ENCODE data around the gene STMP1.
"Not testable (repeated sequence)": the region's sequence is repeated elsewhere in the genome, so short reads cannot be mapped to it uniquely, and the experiment has no call there.

STMP1 gene

GRCh38 chr7:135684136-135684535 is 21.8 kb downstream of the STMP1 start:
- TF ChIP-seq FOXP2 (optimal IDR thresholded peaks at IDR 0.05; ENCODE audit: control extremely low read depth, extremely low read length, insufficient read depth), result no peak
- TF ChIP-seq POLR2AphosphoS5 (IDR thresholded peaks at IDR 0.05; ENCODE audit: borderline replicate concordance, low read depth, low read length), result no peak
- Histone ChIP-seq H3K36me3 (ENCODE audit: insufficient read depth, low read length) (peaks cover 9% of the 10 kb centered on the region), H3K27ac (no peak overlapping the region), H3K9me3 (ENCODE audit: low read depth, low read length) (no peaks in the 10 kb centered on the region), H3K4me3 (no peak overlapping the region), H3K9ac (ENCODE audit: insufficient read length) (no peak overlapping the region)
- DNase-seq (ENCODE audit: low read depth, low spot score), result no peak

- DNase-seq (ENCODE audit: low read depth, low spot score), result no peak
- Histone ChIP-seq H3K27ac (no peak overlapping the region), H3K4me3 (no peak overlapping the region), H3K9ac (ENCODE audit: insufficient read length) (no peak overlapping the region), H3K36me3 (ENCODE audit: insufficient read depth, low read length) (peaks cover 3% of the 10 kb centered on the region), H3K9me3 (ENCODE audit: low read depth, low read length) (no peaks in the 10 kb centered on the region)
- TF ChIP-seq EZH2 (IDR thresholded peaks at IDR 0.05), result no peak
- no peak for TF ChIP-seq POLR2AphosphoS5 (IDR thresholded peaks at IDR 0.05; ENCODE audit: borderline replicate concordance, low read depth, low read length)
- TF ChIP-seq FOXP2 (optimal IDR thresholded peaks at IDR 0.05; ENCODE audit: control extremely low read depth, extremely low read length, insufficient read depth), result no peak
Measured at GRCh38 chr7:135684699-135685098, 22.4 kb downstream of the STMP1 start.

GRCh38 chr7:135685306-135686084 is 23.2 kb downstream of the STMP1 start:
- H3K27ac ChIP-seq, result no peak overlapping the region

GRCh38 chr7:135687466-135687865 is 25.2 kb downstream of the STMP1 start:
- Histone ChIP-seq H3K36me3 (ENCODE audit: insufficient read depth, low read length) (peaks cover 4% of the 10 kb centered on the region; the same call in 1 of the 2 replicates), H3K9me3 (ENCODE audit: low read depth, low read length) (no peaks in the 10 kb centered on the region), H3K4me3 (no peak overlapping the region), H3K27ac (no peak overlapping the region), H3K9ac (ENCODE audit: insufficient read length) (no peak overlapping the region)
- no peak for DNase-seq (ENCODE audit: low read depth, low spot score)
- TF ChIP-seq POLR2AphosphoS5 (IDR thresholded peaks at IDR 0.05; ENCODE audit: borderline replicate concordance, low read depth, low read length) (no peak), FOXP2 (optimal IDR thresholded peaks at IDR 0.05; ENCODE audit: control extremely low read depth, extremely low read length, insufficient read depth) (no peak), EZH2 (IDR thresholded peaks at IDR 0.05) (no peak)

More at GRCh38 chr7:135685306-135686084, 23.2 kb downstream of the STMP1 start:
- no peak overlapping the region for H3K4me3 ChIP-seq
- H3K9ac ChIP-seq (ENCODE audit: insufficient read length), result no peak overlapping the region
- H3K9me3 ChIP-seq (ENCODE audit: low read depth, low read length), result no peaks in the 10 kb centered on the region
- no peaks in the 10 kb centered on the region for H3K36me3 ChIP-seq (ENCODE audit: insufficient read depth, low read length)
- no peak for DNase-seq (ENCODE audit: low read depth, low spot score)
- no peak for TF ChIP-seq EZH2 (IDR thresholded peaks at IDR 0.05)
- no peak for TF ChIP-seq FOXP2 (optimal IDR thresholded peaks at IDR 0.05; ENCODE audit: control extremely low read depth, extremely low read length, insufficient read depth)
- TF ChIP-seq POLR2AphosphoS5 (IDR thresholded peaks at IDR 0.05; ENCODE audit: borderline replicate concordance, low read depth, low read length), result no peak

- Histone ChIP-seq H3K9me3 (ENCODE audit: low read depth, low read length) (no peaks in the 10 kb centered on the region), H3K9ac (ENCODE audit: insufficient read length) (no peak overlapping the region), H3K27ac (no peak overlapping the region), H3K36me3 (ENCODE audit: insufficient read depth, low read length) (peaks cover 4% of the 10 kb centered on the region; the same call in 1 of the 2 replicates), H3K4me3 (no peak overlapping the region)
- no peak for DNase-seq (ENCODE audit: low read depth, low spot score)
- no peak for TF ChIP-seq EZH2 (IDR thresholded peaks at IDR 0.05)
- TF ChIP-seq FOXP2 (optimal IDR thresholded peaks at IDR 0.05; ENCODE audit: control extremely low read depth, extremely low read length, insufficient read depth), result no peak
- no peak for TF ChIP-seq POLR2AphosphoS5 (IDR thresholded peaks at IDR 0.05; ENCODE audit: borderline replicate concordance, low read depth, low read length)
Measured at GRCh38 chr7:135690566-135690965, 28.3 kb downstream of the STMP1 start.

GRCh38 chr7:135692055-135692454 is 29.7 kb downstream of the STMP1 start:
- peaks cover 4% of the 10 kb centered on the region; the same call in 1 of the 2 replicates for H3K36me3 ChIP-seq (ENCODE audit: insufficient read depth, low read length)
- DNase-seq (ENCODE audit: low read depth, low spot score), result no peak
- no peak for TF ChIP-seq FOXP2 (optimal IDR thresholded peaks at IDR 0.05; ENCODE audit: control extremely low read depth, extremely low read length, insufficient read depth)
- no peak overlapping the region for H3K9ac ChIP-seq (ENCODE audit: insufficient read length)
- H3K27ac ChIP-seq, result no peak overlapping the region
- H3K9me3 ChIP-seq (ENCODE audit: low read depth, low read length), result no peaks in the 10 kb centered on the region
- no peak overlapping the region for H3K4me3 ChIP-seq

- H3K27ac ChIP-seq; DNase-seq (ENCODE audit: low read depth, low spot score); H3K9me3 ChIP-seq (ENCODE audit: low read depth, low read length); H3K9ac ChIP-seq (ENCODE audit: insufficient read length); H3K4me3 ChIP-seq; H3K36me3 ChIP-seq (ENCODE audit: insufficient read depth, low read length): not testable (repeated sequence)
Measured at GRCh38 chr7:135692606-135693005, 30.3 kb downstream of the STMP1 start.

- Histone ChIP-seq H3K9me3 (ENCODE audit: low read depth, low read length) (no peaks in the 10 kb centered on the region), H3K9ac (ENCODE audit: insufficient read length) (no peak overlapping the region), H3K27ac (no peak overlapping the region), H3K36me3 (ENCODE audit: insufficient read depth, low read length) (peaks cover 4% of the 10 kb centered on the region; the same call in 1 of the 2 replicates), H3K4me3 (no peak overlapping the region)
- no peak for TF ChIP-seq EZH2 (IDR thresholded peaks at IDR 0.05)
- no peak for TF ChIP-seq POLR2AphosphoS5 (IDR thresholded peaks at IDR 0.05; ENCODE audit: borderline replicate concordance, low read depth, low read length)
- TF ChIP-seq FOXP2 (optimal IDR thresholded peaks at IDR 0.05; ENCODE audit: control extremely low read depth, extremely low read length, insufficient read depth), result no peak
- no peak for DNase-seq (ENCODE audit: low read depth, low spot score)
Measured at GRCh38 chr7:135693558-135693957, 31.2 kb downstream of the STMP1 start.
